ENCODE data around the gene WNT3A.

The WNT3A gene

GRCh38 chr1:228048659-228049298 lies 42.0 kb downstream of the WNT3A start:
- DNase-seq (ENCODE audit: low read depth, low spot score): no peak

GRCh38 chr1:228050571-228051231 lies 43.9 kb downstream of the WNT3A start:
- no peak for DNase-seq (ENCODE audit: low read depth, low spot score)

GRCh38 chr1:228058172-228058948 lies 51.6 kb downstream of the WNT3A start:
- DNase-seq (ENCODE audit: low read depth, low spot score): no peak

- DNase-seq (ENCODE audit: low read depth, low spot score): no peak
These were observed 52.3 kb downstream of the WNT3A start for GRCh38 chr1:228058949-228059633.

GRCh38 chr1:228059634-228060457 lies 53.0 kb downstream of the WNT3A start:
- DNase-seq (ENCODE audit: low read depth, low spot score): no peak

GRCh38 chr1:228060458-228061190 lies 53.8 kb downstream of the WNT3A start:
- DNase-seq (ENCODE audit: low read depth, low spot score): no peak

- no peak for DNase-seq (ENCODE audit: low read depth, low spot score)
These were observed 54.8 kb downstream of the WNT3A start for GRCh38 chr1:228061411-228062084.

GRCh38 chr1:228062085-228062791 lies 55.4 kb downstream of the WNT3A start:
- DNase-seq (ENCODE audit: low read depth, low spot score): no peak

GRCh38 chr1:228062812-228063211 lies 56.0 kb downstream of the WNT3A start:
- DNase-seq (ENCODE audit: low read depth, low spot score): no peak

- no peak for DNase-seq (ENCODE audit: low read depth, low spot score)
These were observed 56.7 kb downstream of the WNT3A start for GRCh38 chr1:228063251-228064191.

- DNase-seq (ENCODE audit: low read depth, low spot score): no peak
These were observed 57.5 kb downstream of the WNT3A start for GRCh38 chr1:228064296-228064695.

- no peak for DNase-seq (ENCODE audit: low read depth, low spot score)
These were observed 58.1 kb downstream of the WNT3A start for GRCh38 chr1:228064741-228065542.

GRCh38 chr1:228065543-228066347 lies 58.9 kb downstream of the WNT3A start:
- DNase-seq (ENCODE audit: low read depth, low spot score): no peak

- DNase-seq (ENCODE audit: low read depth, low spot score): no peak
These were observed 59.6 kb downstream of the WNT3A start for GRCh38 chr1:228066416-228066815.

- no peak for DNase-seq (ENCODE audit: low read depth, low spot score)
These were observed 60.3 kb downstream of the WNT3A start for GRCh38 chr1:228066891-228067654.

- DNase-seq (ENCODE audit: low read depth, low spot score): no peak
These were observed 61.6 kb downstream of the WNT3A start for GRCh38 chr1:228068359-228068758.
